GM12878 (cell line): ENCODE measurements around the gene SLC39A6. TPM values are rescaled to one million over a fixed set of nuclear protein-coding genes. Genes with fewer than 3 reads are reported as not detected.

Experiments
- ATAC-seq: fragments of 200-7000 bp; cut with Tn5 transposase; 3 replicates; pipeline ENCODE4 v1.9.1; 2020; ENCODE audit warnings: mild to moderate bottlenecking, moderate library complexity
- BruUV-seq: library from RNA; stranded (reverse); fragments of 400-500 nt; replicated peaks from 2 replicates; lab custom pipeline; 2021; lab: Mats Ljungman, UMichigan
- CTCF ChIA-PET: fragments of 300-600 bp; sonication (Branson Sonifier 250); formaldehyde crosslinking; extraction: SDS; loops from one replicate; lab custom pipeline; 2021; ENCODE audit warnings: inconsistent platforms; lab: Yijun Ruan, JAX
- POLR2A ChIA-PET: fragments of 350-600 bp; formaldehyde crosslinking; extraction: SDS; loops from one replicate; lab custom pipeline; 2021; ENCODE audit warnings: inconsistent platforms; lab: Charles Lee
- RAD21 ChIA-PET: fragments of 300-600 bp; sonication (Branson Sonifier 250); formaldehyde crosslinking; loops from one replicate; lab custom pipeline; 2023; ENCODE audit warnings: antibody characterized with exemption; ENCODE audit not compliant: unreplicated experiment; lab: Charles Lee
- SMC1A ChIA-PET: fragments of 300-600 bp; sonication (Branson Sonifier 250); formaldehyde crosslinking; loops from one replicate; lab custom pipeline; 2023; ENCODE audit not compliant: unreplicated experiment, uncharacterized antibody; lab: Charles Lee
- DNase-seq: peaks from one replicate; pipeline ENCODE4 v3.0.0-alpha.2; 2011; ENCODE audit warnings: low read depth, low spot score
- FAIRE-seq: peaks from 3 replicates; lab custom pipeline; 2011; peaks lifted over from hg19 to GRCh38; lab: Jason Lieb, UNC
- H2AFZ ChIP-seq: 2 replicates; pipeline ENCODE4 v1.6.0; 2011; ENCODE audit warnings: low read depth, low read length, control low read depth; ENCODE audit not compliant: control insufficient read depth
- H3K27ac ChIP-seq: 2 replicates; pipeline ENCODE4 v1.5.1; 2011; ENCODE audit warnings: control low read depth; ENCODE audit not compliant: control insufficient read depth, insufficient read depth
- H3K27me3 ChIP-seq, 2 experiments: replicated peaks in 1 of 2; 2 replicates each; pipeline versions ENCODE4 v1.6.0 to v1.6.1; 2011; ENCODE audit warnings: low read length in 1 of 2; ENCODE audit not compliant: control insufficient read depth in 2 of 2, insufficient read depth in 2 of 2
- H3K36me3 ChIP-seq, 2 experiments: 2 replicates each; pipeline ENCODE4 v1.5.1; 2011; ENCODE audit warnings: low read length in 1 of 2; ENCODE audit not compliant: control insufficient read depth in 2 of 2, insufficient read depth in 2 of 2
- H3K4me1 ChIP-seq: 2 replicates; pipeline ENCODE4 v1.6.1; 2011; ENCODE audit warnings: mild to moderate bottlenecking, low read length, moderate library complexity, mixed read lengths; ENCODE audit not compliant: control insufficient read depth, insufficient read depth
- H3K4me2 ChIP-seq: 2 replicates; pipeline ENCODE4 v1.6.0; 2011; ENCODE audit warnings: control low read depth; ENCODE audit not compliant: control insufficient read depth, insufficient read depth
- H3K4me3 ChIP-seq: fragments of 200-600 bp; sonication (generic); 2 replicates; pipeline ENCODE4 v1.5.1; 2016
- H3K79me2 ChIP-seq: 2 replicates; pipeline ENCODE4 v1.6.0; 2011; ENCODE audit warnings: low read length; ENCODE audit not compliant: control insufficient read depth, insufficient read depth
- H3K9ac ChIP-seq: 2 replicates; pipeline ENCODE4 v1.8.0; 2011; ENCODE audit warnings: low read length, control low read depth, mixed read lengths; ENCODE audit not compliant: control insufficient read depth, insufficient read depth
- H3K9me3 ChIP-seq: replicated peaks from 3 replicates; pipeline ENCODE4 v1.5.1; 2011; ENCODE audit warnings: mild to moderate bottlenecking, low read length; ENCODE audit not compliant: control insufficient read depth, insufficient read depth
- H4K20me1 ChIP-seq: 2 replicates; pipeline ENCODE4 v1.6.0; 2011; ENCODE audit not compliant: control insufficient read depth, insufficient read depth
- CREM ChIP-seq: IDR thresholded peaks from 2 replicates; pipeline ENCODE4 v1.6.1; 2014; ENCODE audit warnings: antibody characterized with exemption, low read depth
- IKZF1 ChIP-seq: fragments of 450-650 bp; conservative IDR thresholded peaks from 2 replicates; pipeline ENCODE4 v1.6.1; 2017; ENCODE audit warnings: antibody characterized with exemption, mild to moderate bottlenecking
- IKZF2 ChIP-seq, 2 experiments: fragments of 450-650 bp; IDR thresholded peaks; 2 replicates each; pipeline ENCODE4 v1.6.1; 2017; ENCODE audit warnings: mild to moderate bottlenecking in 2 of 2, moderate library complexity in 2 of 2
- MEF2B ChIP-seq: fragments of 450-650 bp; IDR thresholded peaks from 2 replicates; pipeline ENCODE4 v1.6.1; 2018; ENCODE audit warnings: mild to moderate bottlenecking, moderate library complexity; ENCODE audit not compliant: partially characterized antibody, poor library complexity, severe bottlenecking
- MLLT1 ChIP-seq: fragments of 450-650 bp; IDR thresholded peaks from 2 replicates; pipeline ENCODE4 v1.6.1; 2016; ENCODE audit warnings: mild to moderate bottlenecking
- MTA2 ChIP-seq: fragments of 450-650 bp; IDR thresholded peaks from 2 replicates; pipeline ENCODE4 v1.6.1; 2016; ENCODE audit warnings: low read depth, mild to moderate bottlenecking, moderate library complexity
- NFIC ChIP-seq: IDR thresholded peaks from 2 replicates; pipeline ENCODE4 v1.6.1; 2012; ENCODE audit warnings: low read depth, mild to moderate bottlenecking, inconsistent platforms, low read length, moderate library complexity
- NFYB ChIP-seq: IDR thresholded peaks from 2 replicates; pipeline ENCODE4 v1.6.1; 2011; ENCODE audit warnings: low read depth, mild to moderate bottlenecking, low read length, improper control_type of control experiment, moderate library complexity; ENCODE audit not compliant: insufficient read depth
- PAX5 ChIP-seq: IDR thresholded peaks from 2 replicates; pipeline ENCODE4 v1.6.1; 2011; ENCODE audit warnings: low read depth, low read length, borderline replicate concordance
- POU2F2 ChIP-seq: IDR thresholded peaks from 3 replicates; pipeline ENCODE4 v1.6.1; 2011; ENCODE audit warnings: low read depth, mild to moderate bottlenecking, low read length, borderline replicate concordance
- RELB ChIP-seq: fragments of 450-650 bp; IDR thresholded peaks from 2 replicates; pipeline ENCODE4 v1.6.1; 2017; ENCODE audit warnings: low read depth, mild to moderate bottlenecking, moderate library complexity
- RUNX3 ChIP-seq: IDR thresholded peaks from 2 replicates; pipeline ENCODE4 v1.6.1; 2012; ENCODE audit warnings: low read length, inconsistent platforms
- SPI1 ChIP-seq: IDR thresholded peaks from 2 replicates; pipeline ENCODE4 v1.6.1; 2011; ENCODE audit warnings: low read depth, mild to moderate bottlenecking, low read length, moderate library complexity, borderline replicate concordance; ENCODE audit not compliant: insufficient read depth
- TCF7 ChIP-seq: IDR thresholded peaks from 2 replicates; pipeline ENCODE4 v1.6.1; 2014; ENCODE audit warnings: antibody characterized with exemption, borderline replicate concordance
- ZBTB33 ChIP-seq: fragments of 450-650 bp; IDR thresholded peaks from 2 replicates; pipeline ENCODE4 v1.6.1; 2017; ENCODE audit warnings: mild to moderate bottlenecking
- ZNF274 ChIP-seq: IDR thresholded peaks from one replicate; pipeline ENCODE4 v1.8.0; 2011; ENCODE audit not compliant: insufficient read length, insufficient read depth
- ZNF622 ChIP-seq: fragments of 450-650 bp; IDR thresholded peaks from 2 replicates; pipeline ENCODE4 v1.6.1; 2017; ENCODE audit warnings: mild to moderate bottlenecking, inconsistent platforms
- WGBS: methylation state at CpG from one replicate; pipeline ENCODE4 v1.1.6; 2016; ENCODE audit warnings: low lambda C conversion rate; ENCODE audit not compliant: insufficient replicate concordance, insufficient coverage; ENCODE audit errors: missing lambda C conversion rate; 5-methylcytosine and 5-hydroxymethylcytosine counted together
- in situ Hi-C: fragments of 300-500 bp; cut with MboI; formaldehyde crosslinking; loops from 9 replicates; pipeline ENCODE4 v1.14.3; 2018; ENCODE audit warnings: mixed read lengths
- intact Hi-C: fragments of 100-400 bp; cut with micrococcal nuclease; formaldehyde crosslinking; loops from one replicate; pipeline ENCODE4 v1.14.2; 2022; ENCODE audit not compliant: unreplicated experiment
- polyA plus RNA-seq, 11 experiments: library from polyadenylated mRNA; depleted of rRNA in 4 of 11; unstranded in 6 of 11; stranded (reverse) in 5 of 11; fragments of >200 nt; fragmentation: Nextera tagmentation in 4 of 11; fragmentation: Illumina TruSeq in 1 of 11; extraction: Ambion mirVana in 4 of 11; extraction: Trizol in 1 of 11; gene quantifications; 1 replicate in 1 of 11; 2 replicates in 10 of 11; pipeline versions ENCODE4 v1.2.1 to v1.2.3, GENCODE V29; 2011 to 2016; ENCODE audit warnings: inconsistent platforms in 2 of 11, missing spikeins in 2 of 11, low read depth in 1 of 11
- total RNA-seq, 4 experiments: library from RNA; depleted of rRNA in 3 of 4; stranded (reverse); fragments of >200 nt in 3 of 4; fragmentation: Illumina TruSeq in 1 of 4; extraction: Trizol in 1 of 4; gene quantifications; 2 replicates each; pipeline versions ENCODE4 v1.2.1 to v1.2.3, GENCODE V29; 2013 to 2021

Gene SLC39A6
- total and polyA plus RNA-seq, 10 of the 15 experiments (the other 5 are each of a cell fraction or from before 2014, with no cell fraction given): 12.4 to 65.9 (median 41.3) TPM

GRCh38 chr18:36075862-36076587 is 53.1 kb downstream of the SLC39A6 start:
- no peaks in the 10 kb centered on the region for H3K27me3 ChIP-seq
- in situ Hi-C loops: no loop called here
- H3K79me2 ChIP-seq: no peaks in the 10 kb centered on the region
- 66% methylated on average over 6 of the region's 6 CpGs for WGBS
- DNase-seq (peak; percentile 21), FAIRE-seq (peak; percentile 44), ATAC-seq (peak; percentile 90)
- no TSS peak for BruUV-seq
- no peaks in the 10 kb centered on the region for H3K4me1 ChIP-seq
- intact Hi-C loops: no loop called here
- SMC1A ChIA-PET: interaction anchor here (0.6 kb wide), 1 partner anchor 163 kb away, joined by 3 read pairs; no protein-coding TSS in a partner anchor
- H4K20me1 ChIP-seq: no peaks in the 10 kb centered on the region
- no peak overlapping the region for H2AFZ ChIP-seq
- CTCF ChIA-PET: no interaction called here
- no peak overlapping the region for H3K4me2 ChIP-seq
- RAD21 ChIA-PET: no interaction called here
- 0 out of 3 replicates have a peak, but pooled peaks have one; percentile 11 for TF ChIP-seq POU2F2
- TF ChIP-seq NFYB: no peak
- peak; percentile 72 for TF ChIP-seq IKZF1
- TF ChIP-seq MTA2: peak; percentile 40; the same call in 1 of the 2 replicates
- TF ChIP-seq ZBTB33: no peak
- peak; percentile 55; the same call in 1 of the 2 replicates for TF ChIP-seq SPI1
- TF ChIP-seq MEF2B: no peak
- peak; percentile 72 for TF ChIP-seq RUNX3
- TF ChIP-seq TCF7: peak; percentile 70
- no peak for TF ChIP-seq ZNF622
- TF ChIP-seq CREM: no peak
- TF ChIP-seq PAX5: peak; percentile 63; the same call in 1 of the 2 replicates
- TF ChIP-seq RELB: peak; percentile 51; the same call in 1 of the 2 replicates
- TF ChIP-seq MLLT1: peak; percentile 56; the same call in 1 of the 2 replicates
- peak; percentile 60 to 71; a peak in 2 of 4 replicates for TF ChIP-seq IKZF2 (IDR thresholded peaks at IDR 0.05)
- no peak for TF ChIP-seq ZNF274
- TF ChIP-seq NFIC: 0 out of 2 replicates have a peak, but pooled peaks have one; percentile 22
- H3K36me3 ChIP-seq: no peaks in the 10 kb centered on the region
- peaks cover 2% of the 10 kb centered on the region; the same call in 2 of the 3 replicates for H3K9me3 ChIP-seq
- H3K27ac ChIP-seq: no peak overlapping the region
- POLR2A ChIA-PET: interaction anchor here (0.6 kb wide), 1 partner anchor 32 kb away, joined by 4 read pairs; no protein-coding TSS in a partner anchor
- no peak overlapping the region for H3K4me3 ChIP-seq
- no peak overlapping the region for H3K9ac ChIP-seq
